Measurements from ENCODE around the gene HOXC5.

Gene HOXC5

GRCh38 chr12:54049108-54049507 lies 16.3 kb downstream of the HOXC5 start:
- no peak for DNase-seq

DNA sequence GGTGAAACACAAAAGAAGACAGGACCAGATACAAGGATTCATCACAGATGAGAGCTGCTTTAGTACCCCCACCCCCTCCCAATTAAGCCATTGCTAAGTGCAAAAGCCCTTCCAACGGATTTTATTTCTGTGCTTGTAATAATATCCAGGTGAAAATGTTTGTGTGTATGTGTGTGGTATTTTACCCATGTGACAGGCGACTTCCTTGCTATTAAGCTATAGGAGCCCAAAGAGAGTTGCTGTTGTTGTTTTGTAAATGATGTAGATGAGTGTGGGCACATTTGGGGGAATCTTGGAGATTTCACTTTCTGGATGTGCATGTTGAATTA lies 17.6 kb downstream of the HOXC5 start:
- DNase-seq: no peak

DNA sequence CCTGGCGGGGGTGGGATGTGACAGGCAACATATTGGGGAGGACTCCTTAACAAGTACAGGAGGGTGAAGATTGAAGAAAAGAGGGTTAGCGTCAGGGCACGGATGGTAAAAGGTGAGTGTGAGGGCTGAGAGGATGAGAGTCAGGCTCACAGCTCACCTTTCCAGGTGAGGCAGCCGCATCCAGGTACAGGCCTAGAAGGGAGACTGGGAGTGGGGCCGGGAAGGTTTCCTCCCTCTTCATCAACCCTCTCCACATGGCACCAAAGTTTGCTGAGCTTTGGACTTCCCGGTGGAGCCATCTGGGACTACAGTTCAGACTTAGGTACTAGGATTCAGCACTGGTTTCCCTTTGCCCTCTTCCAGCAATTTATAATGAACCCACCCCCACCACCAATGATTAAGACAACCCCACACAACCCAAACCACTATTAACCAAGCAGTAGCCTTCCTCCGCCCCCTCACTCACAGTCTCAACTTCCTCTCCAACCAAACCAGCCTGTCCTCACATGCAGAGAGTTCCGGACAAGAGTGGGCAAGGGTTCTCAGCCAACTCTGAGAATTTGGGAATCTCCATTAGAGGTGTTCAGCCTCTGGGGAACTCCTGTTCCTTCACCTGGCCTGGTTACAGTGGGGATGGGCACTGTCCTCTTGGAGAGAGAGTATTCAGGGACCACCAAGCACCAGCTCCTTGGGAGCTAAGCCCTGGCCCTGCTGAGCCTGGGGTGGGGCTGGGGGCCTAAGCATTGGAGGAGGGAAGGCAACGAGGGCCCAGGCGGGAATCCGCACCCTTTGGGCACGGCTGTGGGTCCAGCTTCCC lies 18.4 kb downstream of the HOXC5 start:
- DNase-seq: no peak

GRCh38 chr12:54051874-54052437 lies 19.1 kb downstream of the HOXC5 start:
- no peak for DNase-seq

DNA sequence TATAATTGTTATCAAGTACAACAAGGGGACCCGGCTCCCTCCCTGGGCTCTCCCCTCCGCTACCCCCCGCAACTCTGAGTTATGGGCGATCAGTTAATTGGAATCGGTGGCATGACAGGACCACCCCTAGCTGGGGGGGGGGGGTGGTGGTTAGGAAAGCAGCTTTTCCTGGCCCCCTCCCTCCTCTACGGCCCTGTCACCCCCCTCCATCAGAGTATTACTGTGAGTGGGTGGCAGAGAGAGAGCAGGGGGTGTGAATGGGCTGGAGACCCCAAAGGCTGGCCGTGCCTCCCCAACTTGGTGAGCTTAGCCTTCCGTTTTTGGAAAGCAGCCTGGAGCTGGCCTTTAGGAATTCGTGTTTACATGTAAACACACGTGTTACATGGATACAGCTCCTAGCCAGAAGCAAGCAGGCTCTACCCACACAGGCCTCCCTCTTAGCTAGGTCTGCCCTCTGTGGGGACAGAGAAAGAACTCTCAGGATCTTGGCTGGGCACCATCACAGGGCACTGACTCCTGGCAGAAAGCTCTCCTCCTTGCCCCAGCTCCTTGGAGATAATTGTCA lies 19.7 kb downstream of the HOXC5 start:
- no peak for DNase-seq

- DNase-seq: no peak
These were observed 20.3 kb downstream of the HOXC5 start for GRCh38 chr12:54053003-54053750.

DNA sequence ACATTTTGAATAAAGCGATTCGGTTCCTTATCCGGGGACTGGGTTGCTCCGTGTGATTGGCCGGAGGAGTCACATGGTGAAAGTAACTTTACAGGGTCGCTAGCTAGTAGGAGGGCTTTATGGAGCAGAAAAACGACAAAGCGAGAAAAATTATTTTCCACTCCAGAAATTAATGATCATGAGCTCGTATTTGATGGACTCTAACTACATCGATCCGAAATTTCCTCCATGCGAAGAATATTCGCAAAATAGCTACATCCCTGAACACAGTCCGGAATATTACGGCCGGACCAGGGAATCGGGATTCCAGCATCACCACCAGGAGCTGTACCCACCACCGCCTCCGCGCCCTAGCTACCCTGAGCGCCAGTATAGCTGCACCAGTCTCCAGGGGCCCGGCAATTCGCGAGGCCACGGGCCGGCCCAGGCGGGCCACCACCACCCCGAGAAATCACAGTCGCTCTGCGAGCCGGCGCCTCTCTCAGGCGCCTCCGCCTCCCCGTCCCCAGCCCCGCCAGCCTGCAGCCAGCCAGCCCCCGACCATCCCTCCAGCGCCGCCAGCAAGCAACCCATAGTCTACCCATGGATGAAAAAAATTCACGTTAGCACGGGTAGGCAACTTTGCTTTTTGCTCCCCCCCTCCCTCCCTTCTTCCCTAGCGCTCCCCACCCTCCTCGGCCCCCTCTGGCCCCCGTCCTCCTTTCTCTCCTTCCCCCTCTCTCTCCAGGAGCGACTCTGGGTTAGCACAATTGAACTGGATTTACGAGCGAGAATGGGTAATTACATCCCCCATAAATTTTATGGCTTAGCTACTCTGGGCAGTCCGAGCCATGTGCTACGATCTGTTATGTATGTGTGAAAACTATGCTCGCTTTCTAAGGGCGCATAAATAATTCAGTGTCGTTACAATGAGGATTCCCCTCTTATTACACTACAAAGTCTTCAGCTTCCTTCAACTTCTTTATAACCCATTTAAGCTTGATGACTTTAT lies 21.2 kb downstream of the HOXC5 start, which contains the start of gene HOXC4:
Gene HOXC4, plus strand, starts transcription at position 85 of the 991 bp plus-strand sequence. Its CDS starts 88 bp downstream, at position 173.
- no peak for DNase-seq

DNA sequence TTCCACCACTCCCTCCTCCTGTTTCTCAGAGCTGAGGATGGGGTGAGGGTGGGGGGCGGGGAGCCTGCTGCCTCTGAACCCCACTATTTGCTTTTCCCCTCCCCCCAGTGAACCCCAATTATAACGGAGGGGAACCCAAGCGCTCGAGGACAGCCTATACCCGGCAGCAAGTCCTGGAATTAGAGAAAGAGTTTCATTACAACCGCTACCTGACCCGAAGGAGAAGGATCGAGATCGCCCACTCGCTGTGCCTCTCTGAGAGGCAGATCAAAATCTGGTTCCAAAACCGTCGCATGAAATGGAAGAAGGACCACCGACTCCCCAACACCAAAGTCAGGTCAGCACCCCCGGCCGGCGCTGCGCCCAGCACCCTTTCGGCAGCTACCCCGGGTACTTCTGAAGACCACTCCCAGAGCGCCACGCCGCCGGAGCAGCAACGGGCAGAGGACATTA lies 21.9 kb downstream of the HOXC5 start:
- DNase-seq: no peak

- no peak for DNase-seq
These were observed 22.7 kb downstream of the HOXC5 start for GRCh38 chr12:54055552-54055951.

- no peak for DNase-seq
These were observed 23.3 kb downstream of the HOXC5 start for GRCh38 chr12:54056110-54056509.

DNA sequence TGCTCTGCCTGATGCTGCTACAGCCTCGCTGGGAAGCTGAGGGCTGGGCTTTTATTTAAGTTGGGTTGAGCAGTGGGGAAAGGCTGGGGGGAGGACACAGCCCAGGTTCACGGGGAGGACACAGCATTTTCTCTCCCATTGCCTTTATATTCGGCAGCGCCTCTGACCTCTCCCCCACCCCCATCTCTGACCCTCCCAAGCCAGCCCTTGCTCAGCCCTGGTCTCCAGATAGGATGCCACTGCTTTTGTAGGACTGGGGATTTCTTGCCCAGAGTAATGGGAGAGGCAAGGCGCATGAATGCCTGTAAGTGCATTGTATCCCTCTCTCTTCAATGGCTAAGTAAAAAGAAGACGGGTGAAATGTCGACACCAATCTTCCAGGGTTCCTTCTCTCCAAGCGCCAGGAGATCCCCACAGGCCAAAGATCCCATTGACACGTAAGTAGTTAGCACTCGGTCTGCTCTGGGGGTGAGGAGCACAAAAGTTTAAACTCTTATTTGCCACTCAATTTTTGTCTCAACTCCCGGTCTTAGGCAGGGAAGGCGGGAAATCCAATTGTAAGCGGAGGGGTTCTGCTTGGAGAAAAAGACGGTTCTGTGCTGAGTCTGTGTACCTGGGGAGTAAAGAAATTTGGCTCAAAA lies 25.4 kb downstream of the HOXC5 start:
- no peak for DNase-seq

DNA sequence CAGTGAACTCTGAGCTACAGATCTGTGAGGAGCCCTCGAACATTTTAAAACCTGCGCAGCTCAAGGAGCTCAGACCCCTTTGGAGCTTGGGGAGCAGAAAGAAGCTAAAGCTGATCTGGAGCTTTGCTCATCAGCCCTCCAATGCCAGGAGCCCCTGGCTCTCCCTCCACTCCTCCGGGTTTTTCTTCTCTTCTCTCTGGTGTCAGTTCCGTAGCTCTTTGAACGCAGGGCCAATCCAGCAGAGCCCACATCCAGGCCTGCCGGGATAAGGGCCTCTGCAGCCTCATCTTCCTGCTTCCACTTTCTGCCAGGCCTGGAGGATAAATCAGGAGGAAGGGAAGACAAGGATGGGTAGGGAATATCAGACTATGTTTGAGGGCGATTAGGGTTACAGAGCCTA lies 26.8 kb downstream of the HOXC5 start:
- no peak for DNase-seq

- no peak for DNase-seq
These were observed 27.5 kb downstream of the HOXC5 start for GRCh38 chr12:54060174-54060974.

- no peak for DNase-seq
These were observed 28.3 kb downstream of the HOXC5 start for GRCh38 chr12:54060975-54061778.

GRCh38 chr12:54065677-54066076 lies 32.8 kb downstream of the HOXC5 start:
- no peak for DNase-seq

DNA sequence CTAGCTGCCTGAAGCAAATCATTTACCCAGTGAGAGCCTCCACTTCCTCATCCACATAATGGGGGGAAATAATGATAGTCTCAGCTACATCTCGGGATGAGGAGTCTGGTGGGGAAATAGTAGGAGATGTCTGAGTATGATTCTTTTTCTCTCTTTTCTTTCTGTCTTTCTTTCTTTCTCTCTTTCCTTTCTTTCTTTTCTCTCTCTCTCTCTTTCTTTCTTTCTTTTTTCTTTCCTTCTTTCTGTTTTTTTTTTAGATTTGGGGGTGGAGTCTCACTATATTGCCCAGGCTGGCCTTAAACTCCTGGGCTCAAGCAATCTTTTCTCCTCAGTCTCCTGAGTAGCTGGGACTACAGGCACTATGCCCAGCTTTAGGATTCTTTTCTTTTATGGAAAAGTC lies 33.6 kb downstream of the HOXC5 start:
- no peak for DNase-seq

DNA sequence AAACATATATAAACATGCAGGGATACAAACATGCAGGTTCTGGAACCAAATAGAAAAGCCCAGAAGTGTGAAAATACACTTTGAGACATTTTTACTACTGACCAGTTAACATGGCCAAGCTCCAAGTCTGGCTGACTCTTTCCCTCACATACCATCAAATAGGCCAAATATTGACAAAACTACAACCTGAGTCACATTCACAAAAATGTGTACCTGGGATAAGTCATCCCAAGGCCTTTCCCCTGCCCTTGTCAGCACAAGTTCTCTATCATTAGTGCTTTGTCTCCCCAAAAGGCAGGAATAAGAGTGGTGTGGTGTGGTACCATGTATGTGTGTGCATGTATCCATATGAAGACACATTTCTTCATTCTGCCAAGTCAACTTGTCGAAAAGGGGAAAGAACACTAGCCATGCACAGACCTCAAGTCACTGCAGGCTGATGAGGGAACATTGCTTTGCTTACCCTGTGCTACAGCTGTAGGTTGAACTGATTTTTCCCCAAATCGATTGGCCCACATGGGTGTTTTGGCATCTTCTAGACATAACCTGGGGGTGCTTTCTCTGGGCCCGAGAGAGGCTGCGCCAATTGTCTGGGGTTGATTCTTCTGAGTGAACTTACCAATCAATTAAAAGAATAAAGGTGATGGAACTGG lies 35.7 kb downstream of the HOXC5 start:
- no peak for DNase-seq

- no peak for DNase-seq
These were observed 39.1 kb downstream of the HOXC5 start for GRCh38 chr12:54071942-54072341.

GRCh38 chr12:54074308-54074707 lies 41.5 kb downstream of the HOXC5 start:
- no peak for DNase-seq

- DNase-seq: no peak
These were observed 42.6 kb downstream of the HOXC5 start for GRCh38 chr12:54075409-54075808.

All from NCI-H774 (cell line).